Measurements from ENCODE around the gene CMPK1. TPM values are rescaled to one million over a fixed set of nuclear protein-coding genes. Genes with fewer than 3 reads are reported as not detected.

Gene CMPK1
- total and polyA plus RNA-seq, 2 of the 8 experiments (the other 6 are each of a cell fraction or from before 2014, with no cell fraction given), result 6.0 to 36.9 TPM

GRCh38 chr1:47302472-47302871 is 31.1 kb upstream of the CMPK1 start:
- Histone ChIP-seq H3K4me1 (replicated peaks in 1 of 4; ENCODE audit: control insufficient read depth in 3 of 4, insufficient read depth in 4 of 4, low read length in 3 of 4) (no peaks in the 10 kb centered on the region), H2BK120ac (replicated peaks; ENCODE audit: low read depth, low read length) (no peak overlapping the region), H3K23me2 (ENCODE audit: low read depth, low read length) (no peaks in the 10 kb centered on the region), H3K9me3 (ENCODE audit: insufficient read depth in 2 of 2, low read depth in 1 of 2, low read length in 1 of 2) (no peaks in the 10 kb centered on the region), H3K9ac (replicated peaks in 1 of 4; ENCODE audit: extremely low read depth in 1 of 4, low read depth in 3 of 4, low read length in 3 of 4) (no peak overlapping the region), H3K4me3 (ENCODE audit: extremely low read depth in 1 of 4, insufficient read depth in 2 of 4, low read depth in 3 of 4, low read length in 4 of 4) (no peak overlapping the region), H2BK12ac (ENCODE audit: low read depth, low read length) (no peak overlapping the region), H3K14ac (ENCODE audit: insufficient read length) (no peak overlapping the region), H3K36me3 (ENCODE audit: control insufficient read depth in 2 of 4, insufficient read depth in 4 of 4, low read length in 3 of 4) (peaks cover 11 to 69% (median 38%) of the 10 kb centered on the region in 4 experiments), H2BK5ac (ENCODE audit: low read depth, low read length) (no peak overlapping the region), H4K91ac (replicated peaks; ENCODE audit: insufficient read length, low read length) (no peak overlapping the region), H2BK15ac (ENCODE audit: low read length) (no peak overlapping the region), H3K18ac (ENCODE audit: extremely low read depth, low read length) (no peak overlapping the region), H4K5ac (ENCODE audit: insufficient read length, low read depth, low read length) (no peak overlapping the region), H3K27me3 (replicated peaks in 1 of 4; ENCODE audit: control insufficient read depth in 3 of 4, extremely low read depth in 1 of 4, insufficient read depth in 3 of 4, low read length in 3 of 4) (no peaks in the 10 kb centered on the region), H2AK5ac (ENCODE audit: low read depth, low read length) (no peak overlapping the region), H3K27ac (ENCODE audit: low read depth, low read length) (no peak overlapping the region), H3K4me2 (ENCODE audit: insufficient read depth in 1 of 2, low read depth in 2 of 2, low read length in 2 of 2) (no peak overlapping the region), H3K23ac (ENCODE audit: insufficient read length) (no peak overlapping the region), H2AFZ (ENCODE audit: low read length) (no peak overlapping the region), H2BK20ac (ENCODE audit: low read length) (no peak overlapping the region), H4K20me1 (replicated peaks in 1 of 2; ENCODE audit: control insufficient read depth in 1 of 2, insufficient read depth in 2 of 2, low read length in 2 of 2) (peaks cover 0 to 2% of the 10 kb centered on the region in 2 experiments), H3K56ac (replicated peaks; ENCODE audit: insufficient read length, low read depth, low read length) (no peak overlapping the region), H3K79me1 (ENCODE audit: low read depth, low read length) (no peaks in the 10 kb centered on the region), H3K4ac (replicated peaks; ENCODE audit: insufficient read length, low read depth, low read length) (no peak overlapping the region), H3K79me2 (ENCODE audit: control insufficient read depth in 1 of 2, insufficient read depth in 2 of 2, low read length in 2 of 2) (peaks cover 0 to 11% of the 10 kb centered on the region in 2 experiments; a peak in 2 of 4 replicates), H4K8ac (ENCODE audit: extremely low read depth, insufficient read depth, low read length) (no peak overlapping the region)
- no peak for DNase-seq (ENCODE audit: low read depth in 1 of 2, low spot score in 2 of 2)
- FAIRE-seq, result no peak
- TF ChIP-seq RFX5 (IDR thresholded peaks at IDR 0.05; ENCODE audit: borderline replicate concordance, low read depth, low read length) (no peak), SAP30 (IDR thresholded peaks at IDR 0.05; ENCODE audit: insufficient read depth, insufficient replicate concordance, low read length) (no peak), GABPA (IDR thresholded peaks at IDR 0.05; ENCODE audit: borderline replicate concordance, insufficient read depth, low read length) (no peak), RAD21 (IDR thresholded peaks at IDR 0.05 in 1 of 2, conservative IDR thresholded peaks at IDR 0.05 in 1 of 2; ENCODE audit: low read depth in 2 of 2, low read length in 2 of 2) (no peak), CHD2 (IDR thresholded peaks at IDR 0.05; ENCODE audit: low read length) (no peak)
- WGBS, 2 experiments (ENCODE audit: extremely low coverage in 1 of 2, insufficient coverage in 1 of 2, insufficient read length in 1 of 2, insufficient replicate concordance in 2 of 2, low coverage in 1 of 2, low lambda C conversion rate in 2 of 2, missing lambda C conversion rate in 1 of 2), result 92% methylated on average over 2 of the region's 2 CpGs; no CpG with 5 or more reads in 1 of the 2 experiments
- POLR2A ChIA-PET (ENCODE audit: partially characterized antibody), result no interaction called here
- CTCF ChIA-PET (ENCODE audit: partially characterized antibody), result no interaction called here
